HG03064 (cell line): ENCODE data around the gene NF1.
"Not testable (repeated sequence)": the region's sequence is repeated elsewhere in the genome, so short reads cannot be mapped to it uniquely, and the experiment has no call there.

ENCODE experiments used
- ATAC-seq: cut with Tn5 transposase; IDR thresholded peaks from one replicate; pipeline ENCODE4 v1.9.1; 2021; ENCODE audit warnings: low read depth; ENCODE audit not compliant: unreplicated experiment

NF1 gene

DNA sequence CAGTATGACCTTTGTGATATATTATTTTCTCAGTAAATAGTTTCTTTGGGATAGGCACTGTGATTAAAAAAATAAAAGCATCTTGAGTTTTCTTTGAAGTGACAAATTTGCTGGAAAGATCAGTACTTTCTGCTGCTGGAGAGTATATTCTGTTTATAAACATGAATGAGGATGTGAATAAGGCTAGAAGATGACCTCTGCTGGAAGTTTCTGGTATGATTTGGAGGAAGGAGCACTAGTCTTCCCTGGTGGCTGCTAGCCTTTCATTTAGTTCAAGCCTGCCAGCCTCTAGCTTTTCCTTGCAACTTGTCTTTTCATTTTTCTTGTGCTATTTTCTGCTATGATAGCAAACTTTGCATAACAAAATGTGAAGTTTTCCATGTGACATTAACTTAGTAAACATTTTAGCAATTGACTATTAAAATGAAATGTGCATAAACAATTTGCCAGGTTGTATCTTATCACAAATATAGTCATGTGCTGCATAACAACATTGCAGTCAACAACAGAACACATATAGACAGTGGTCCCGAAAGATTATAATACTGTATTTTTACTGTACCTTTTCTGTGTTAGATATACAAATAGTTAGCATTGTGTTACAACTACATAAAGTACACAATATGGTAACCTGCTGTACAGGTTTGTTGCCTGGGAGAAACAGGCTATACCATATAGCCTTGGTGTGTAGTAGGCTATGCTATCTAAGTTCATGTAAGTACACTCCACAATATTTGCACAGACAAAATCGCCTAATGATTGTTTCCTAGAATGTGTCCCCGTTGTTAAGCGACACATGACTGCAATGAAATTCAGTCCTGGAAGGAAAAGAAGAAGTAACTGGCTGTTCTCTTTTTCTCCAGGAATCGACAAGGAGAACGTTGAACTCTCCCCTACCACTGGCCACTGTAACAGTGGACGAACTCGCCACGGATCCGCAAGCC, 278.6 kb downstream of the NF1 start:
- ATAC-seq: no peak

DNA sequence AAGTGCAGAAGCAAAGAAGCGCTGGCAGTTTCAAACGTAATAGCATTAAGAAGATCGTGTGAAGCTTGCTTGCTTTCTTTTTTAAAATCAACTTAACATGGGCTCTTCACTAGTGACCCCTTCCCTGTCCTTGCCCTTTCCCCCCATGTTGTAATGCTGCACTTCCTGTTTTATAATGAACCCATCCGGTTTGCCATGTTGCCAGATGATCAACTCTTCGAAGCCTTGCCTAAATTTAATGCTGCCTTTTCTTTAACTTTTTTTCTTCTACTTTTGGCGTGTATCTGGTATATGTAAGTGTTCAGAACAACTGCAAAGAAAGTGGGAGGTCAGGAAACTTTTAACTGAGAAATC, 279.3 kb downstream of the NF1 start:
- no peak for ATAC-seq

DNA sequence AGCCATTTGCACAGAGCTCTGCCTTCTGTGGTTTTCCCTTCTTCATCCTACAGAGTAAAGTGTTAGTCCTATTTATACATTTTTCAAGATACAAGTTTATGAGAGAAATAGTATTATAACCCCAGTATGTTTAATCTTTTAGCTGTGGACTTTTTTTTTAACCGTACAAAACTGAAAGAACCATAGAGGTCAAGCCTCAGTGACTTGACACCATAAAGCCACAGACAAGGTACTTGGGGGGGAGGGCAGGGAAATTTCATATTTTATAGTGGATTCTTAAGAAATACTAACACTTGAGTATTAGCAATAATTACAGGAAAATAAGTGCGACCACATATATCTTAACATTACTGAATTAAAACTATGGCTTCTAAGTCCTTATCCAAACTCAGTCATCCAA, 279.7 kb downstream of the NF1 start:
- no peak for ATAC-seq

DNA sequence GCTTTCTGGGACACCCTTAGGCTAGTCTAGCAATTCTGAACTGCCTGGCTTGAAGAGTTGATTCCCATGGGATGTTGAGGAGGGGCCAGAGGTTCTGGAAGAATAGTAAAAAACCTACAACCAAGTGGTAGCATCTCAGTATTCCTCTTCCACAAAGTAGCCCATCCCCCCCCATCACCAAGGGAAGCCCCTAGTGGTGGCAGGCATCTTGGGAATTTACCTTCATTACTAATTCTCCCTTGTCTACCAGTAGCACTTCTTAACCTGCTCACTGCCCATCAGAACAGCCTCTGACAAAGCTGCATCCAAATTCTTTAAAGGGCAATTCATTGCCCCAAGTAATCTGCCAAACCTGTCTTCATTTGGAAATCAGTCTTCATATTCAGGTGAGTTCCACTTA, 283.9 kb downstream of the NF1 start:
- ATAC-seq: no peak

DNA sequence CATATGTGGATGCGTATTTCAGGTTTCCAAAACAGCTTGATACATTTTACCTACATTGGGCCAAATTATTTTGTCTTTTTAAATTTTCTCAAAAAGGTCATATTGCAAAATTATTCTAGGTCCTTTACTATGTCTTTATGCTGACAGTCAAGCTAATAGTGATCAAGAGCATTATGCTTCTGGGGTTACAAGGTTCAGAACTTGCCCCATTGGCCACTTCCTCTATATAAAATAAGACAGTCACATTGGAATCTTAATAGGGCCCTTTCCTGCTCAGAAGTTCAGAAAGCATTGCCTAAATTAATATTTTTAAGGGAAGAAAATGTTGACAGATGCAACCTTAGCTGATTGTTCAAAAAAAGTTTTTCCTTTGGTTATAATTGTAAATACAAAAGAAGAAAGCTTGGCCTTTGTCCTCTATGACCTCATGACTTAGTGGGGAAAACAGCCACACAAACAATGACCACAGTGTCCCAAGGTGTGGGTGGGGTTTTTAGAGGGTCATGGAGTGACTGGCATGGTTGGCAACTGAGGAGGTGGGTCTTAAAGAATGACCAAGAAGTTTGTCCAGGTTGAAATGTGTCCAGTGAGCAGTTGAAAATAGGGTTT, 284.9 kb downstream of the NF1 start:
- ATAC-seq: no peak

DNA sequence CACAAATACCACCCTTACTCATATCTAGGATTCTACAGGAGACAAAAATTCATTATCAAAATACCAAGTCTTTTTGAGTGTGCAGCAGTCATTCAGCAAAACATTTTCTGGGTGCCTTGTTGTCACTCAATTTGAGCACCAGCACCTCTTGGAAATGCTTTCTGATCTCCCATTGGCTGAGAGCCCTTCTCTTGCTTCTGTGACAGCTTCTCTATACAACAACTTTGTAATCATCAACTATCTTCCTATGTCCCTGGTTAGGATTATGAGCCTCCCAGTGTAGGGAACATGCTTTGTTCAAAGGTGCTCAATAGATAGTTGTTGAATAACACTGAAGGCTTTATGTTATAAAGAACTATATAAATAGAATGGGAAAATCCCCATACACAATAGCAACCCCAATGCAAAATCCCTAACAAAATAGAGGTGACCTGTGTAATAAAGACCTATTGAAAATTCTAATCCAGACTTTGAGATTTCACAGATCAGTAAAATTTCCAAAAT, 286.4 kb downstream of the NF1 start:
- ATAC-seq: no peak

DNA sequence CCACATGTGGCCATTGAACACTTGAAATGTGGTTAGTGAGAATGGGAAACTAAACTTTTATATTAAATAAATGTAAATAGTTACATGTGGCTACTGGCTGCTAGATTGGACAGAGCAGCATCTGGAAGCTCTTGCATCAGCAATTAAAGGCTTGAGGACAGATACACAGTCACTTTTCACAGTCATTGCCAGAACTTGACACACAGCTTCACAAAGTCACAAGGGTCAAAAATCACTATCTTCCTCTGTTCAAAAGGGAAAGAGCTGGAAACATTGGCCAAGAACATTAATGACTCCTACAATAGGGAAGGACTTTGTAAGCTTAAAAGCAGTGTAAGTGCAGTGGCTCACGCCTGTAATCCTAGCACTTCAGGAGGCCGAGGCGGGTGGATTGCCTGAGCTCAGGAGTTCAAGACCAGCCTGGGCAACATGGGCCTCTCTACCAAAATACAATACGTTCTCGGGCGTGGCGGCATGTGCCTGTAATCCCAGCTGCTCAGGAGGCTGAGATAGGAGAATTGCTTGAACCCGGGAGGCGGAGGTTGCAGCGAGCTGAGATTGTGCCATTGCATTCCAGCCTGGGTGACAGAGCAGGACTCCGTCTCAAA, 288.0 kb downstream of the NF1 start:
- ATAC-seq: not testable (repeated sequence)

DNA sequence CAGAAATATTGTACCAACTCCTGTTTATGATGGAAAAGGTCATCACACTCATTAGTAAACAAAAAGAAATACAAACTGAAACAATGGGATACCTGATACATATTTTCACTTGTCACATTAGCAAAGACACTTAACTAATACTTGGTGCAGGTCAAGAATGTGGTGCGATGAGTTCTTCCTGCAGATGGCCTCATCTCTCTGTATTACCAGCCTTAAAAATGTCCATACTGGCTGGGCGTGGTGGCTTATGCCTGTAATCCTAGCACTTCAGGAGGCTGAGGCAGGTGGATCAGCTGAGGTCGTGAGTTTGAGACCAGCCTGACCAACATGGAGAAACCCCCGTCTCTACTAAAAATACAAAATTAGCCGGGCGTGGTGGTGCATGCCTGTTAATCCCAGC, 288.7 kb downstream of the NF1 start:
- ATAC-seq: not testable (repeated sequence)

DNA sequence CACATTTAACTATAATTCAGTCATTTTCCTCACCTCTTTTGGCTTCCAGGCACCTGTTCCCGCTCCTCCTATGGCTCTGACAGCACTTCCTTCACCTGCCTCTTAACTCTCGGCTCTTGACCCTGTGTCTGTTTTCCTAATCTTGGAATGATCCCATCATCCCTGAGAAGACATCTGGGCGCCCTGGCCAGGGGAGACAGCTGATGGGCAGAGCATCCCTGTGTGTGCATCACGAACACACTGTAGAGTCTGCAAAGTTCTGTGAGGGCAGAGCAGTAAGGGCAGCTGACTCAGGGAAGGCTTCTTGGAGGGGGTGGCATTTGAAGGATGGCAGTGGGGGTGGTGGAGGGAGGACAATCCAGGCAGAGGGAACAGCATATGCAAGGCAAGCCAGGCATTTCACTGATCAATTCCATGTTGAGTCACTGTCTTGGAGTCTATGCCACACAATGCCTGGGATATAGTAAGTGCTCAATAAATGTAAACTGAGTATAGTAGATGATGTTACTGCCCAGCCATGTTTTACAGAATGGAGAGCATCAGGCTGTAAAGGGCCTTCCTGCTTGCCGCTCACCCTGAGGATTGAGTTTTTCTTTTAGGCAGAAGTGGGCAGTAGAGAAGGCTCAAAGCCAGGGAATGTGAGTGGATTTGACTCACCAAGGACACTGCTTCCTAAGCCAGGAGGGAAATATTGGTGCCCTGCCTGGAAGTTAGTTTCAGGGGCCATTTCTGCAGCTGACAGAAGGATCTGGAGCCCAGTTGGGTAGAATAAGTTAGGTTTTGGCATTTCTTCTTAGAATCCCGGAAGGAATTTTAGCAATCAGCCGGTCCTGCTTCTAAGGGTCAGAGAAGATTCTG, 290.9 kb downstream of the NF1 start:
- ATAC-seq: no peak

DNA sequence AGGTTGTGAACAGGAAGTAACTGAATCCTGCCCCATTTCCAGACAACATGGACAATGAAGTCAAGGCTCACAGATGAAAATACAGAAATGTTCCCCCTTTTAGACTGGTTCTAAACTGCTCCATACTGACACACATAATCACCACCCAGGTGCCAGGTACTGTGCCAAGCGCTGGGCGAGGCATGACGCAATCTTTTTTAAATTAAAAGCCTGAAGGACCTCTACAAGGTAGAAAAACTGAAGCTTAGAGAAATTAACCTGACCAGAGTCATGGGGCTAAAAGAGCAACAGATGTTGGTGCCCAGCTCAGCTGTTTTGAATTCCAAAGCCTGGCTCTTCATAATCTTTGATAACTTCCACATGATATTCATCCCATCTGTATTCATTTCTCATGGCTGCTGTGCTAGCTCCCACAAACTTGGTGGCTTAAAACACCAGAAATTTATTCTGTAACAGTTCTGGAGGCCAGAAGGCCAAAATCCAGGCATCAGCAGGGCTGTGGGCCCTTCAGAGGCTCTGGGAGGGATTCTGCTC, 291.8 kb downstream of the NF1 start:
- no peak for ATAC-seq

DNA sequence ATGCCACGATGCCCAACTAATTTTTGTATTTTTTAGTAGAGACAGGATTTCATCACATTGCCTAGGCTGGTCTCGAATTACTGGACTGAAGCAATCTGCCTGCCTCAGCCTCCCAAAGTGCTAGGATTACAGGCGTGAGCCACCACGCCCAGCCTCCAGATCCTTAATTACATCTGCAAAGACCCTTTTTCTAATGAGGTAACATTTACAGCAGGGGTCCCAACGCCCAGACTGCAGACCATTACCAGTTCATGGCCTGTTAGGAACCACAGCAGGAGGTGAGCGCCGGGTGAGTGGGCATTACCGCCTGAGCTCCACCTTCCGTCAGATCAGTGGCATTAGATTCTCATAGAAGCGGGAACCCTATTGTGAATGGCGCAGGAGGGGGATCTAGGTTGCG, 292.7 kb downstream of the NF1 start:
- ATAC-seq: no peak

DNA sequence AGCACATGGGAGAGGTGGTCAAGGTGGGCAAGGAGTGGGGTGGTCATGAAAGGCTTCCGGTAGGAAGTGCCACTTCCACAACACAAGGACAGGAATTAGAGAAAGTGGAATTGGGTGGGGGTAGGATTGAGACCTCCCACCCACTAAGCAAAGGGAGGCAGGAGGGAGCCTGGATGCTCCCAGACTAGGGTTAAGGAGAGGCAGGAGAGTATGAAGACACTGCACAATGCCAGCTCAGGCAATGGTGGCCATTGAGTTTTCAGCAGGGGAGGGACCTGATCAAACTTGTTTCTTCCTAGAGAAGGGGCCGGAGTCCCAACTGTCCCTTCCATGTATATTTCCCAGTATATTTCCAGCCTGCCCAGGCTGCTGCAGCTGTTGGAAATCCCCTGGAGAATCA, 293.6 kb downstream of the NF1 start:
- ATAC-seq: no peak

DNA sequence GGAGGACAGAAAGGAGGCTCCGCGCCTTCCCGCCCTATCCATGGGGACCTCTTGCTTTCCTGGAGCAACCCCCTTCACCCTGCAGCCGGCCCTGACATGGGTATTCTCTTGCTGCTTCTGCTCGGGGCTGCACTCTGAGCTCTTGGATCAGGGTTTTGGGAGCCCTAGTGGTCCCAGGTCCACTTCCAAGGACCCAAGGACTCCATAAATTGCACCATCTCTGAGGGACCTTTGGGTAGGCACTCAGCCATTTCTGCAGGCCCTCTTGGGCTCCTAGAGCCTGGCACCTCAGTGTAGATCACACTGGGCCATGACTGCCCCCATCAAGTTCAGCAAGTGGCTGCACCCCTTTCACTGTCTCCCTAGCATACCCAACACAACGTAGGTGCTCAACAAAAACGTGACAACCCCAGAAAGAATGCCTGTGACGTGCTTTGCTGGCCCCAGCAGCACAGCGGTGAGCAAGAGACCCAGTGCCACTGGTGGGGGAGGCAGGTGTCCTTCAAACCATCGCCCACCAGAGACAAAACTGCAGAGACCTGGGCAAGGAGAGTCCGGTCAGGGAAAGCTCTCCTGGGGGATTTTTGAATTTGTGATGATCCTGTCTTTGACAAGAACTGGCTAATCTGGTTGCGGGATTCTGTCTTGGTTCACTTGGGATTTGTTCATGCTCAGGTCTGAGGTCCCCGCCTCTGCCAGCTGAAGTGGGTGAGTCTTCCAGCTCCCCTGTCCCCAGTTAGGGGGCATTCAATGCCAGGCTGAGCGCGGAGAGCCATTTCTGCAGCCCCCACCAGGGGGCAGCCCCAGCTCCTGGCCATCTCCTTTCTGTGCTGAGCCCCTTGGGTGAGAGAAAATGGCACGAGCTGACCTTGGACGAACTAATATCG, 294.2 kb downstream of the NF1 start:
- ATAC-seq: no peak

DNA sequence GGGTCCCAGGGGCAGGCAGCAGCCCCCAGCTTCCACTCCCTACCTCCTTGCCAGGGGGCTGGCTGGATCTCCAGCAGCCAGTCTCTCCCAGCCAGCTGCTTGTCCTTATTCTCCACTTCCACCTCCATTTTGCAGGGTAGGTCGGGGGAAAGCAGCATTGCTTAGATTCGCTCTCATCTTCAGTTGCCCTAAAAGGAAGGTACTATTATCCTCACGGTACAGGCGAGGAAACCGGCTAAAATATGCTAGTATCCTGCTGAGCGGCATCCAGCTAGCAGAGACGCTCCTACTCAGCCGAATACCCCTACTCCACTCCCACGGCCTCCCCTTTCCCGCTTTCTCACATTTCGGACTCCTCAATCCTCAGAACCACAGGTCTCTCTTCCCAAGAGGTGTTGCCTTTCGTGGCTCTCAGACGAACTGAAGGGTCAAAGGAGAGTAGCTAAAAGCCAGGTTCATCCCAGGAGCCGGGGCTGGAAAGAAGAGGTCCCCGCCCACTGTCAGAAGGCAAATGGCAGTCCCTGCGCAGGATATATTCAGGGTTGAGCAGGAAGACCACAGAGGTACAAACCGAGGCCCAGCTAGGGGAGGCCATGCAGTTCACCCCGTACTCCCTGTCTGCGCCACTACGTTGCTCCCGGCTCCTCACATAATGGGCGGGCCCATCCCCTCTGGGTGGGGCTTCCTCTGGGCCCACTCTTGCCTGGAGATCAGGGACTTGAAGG, 295.0 kb downstream of the NF1 start:
- ATAC-seq: no peak

DNA sequence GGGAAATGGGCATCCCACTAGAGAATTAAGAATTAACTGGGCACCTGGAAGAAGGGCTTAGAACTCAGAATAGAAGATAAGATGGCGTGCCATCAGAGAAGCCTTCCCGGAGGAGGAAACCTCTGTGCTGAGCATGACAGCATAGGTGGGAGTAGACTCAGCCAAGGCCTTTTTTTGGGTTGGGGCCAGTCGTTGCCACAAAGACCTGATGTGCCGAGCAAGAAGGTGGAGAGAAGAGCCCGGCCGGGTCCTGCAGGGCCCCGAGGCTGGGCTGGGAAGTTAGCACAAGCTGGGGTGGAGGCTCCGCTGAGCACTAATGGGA, 295.6 kb downstream of the NF1 start:
- ATAC-seq: no peak

DNA sequence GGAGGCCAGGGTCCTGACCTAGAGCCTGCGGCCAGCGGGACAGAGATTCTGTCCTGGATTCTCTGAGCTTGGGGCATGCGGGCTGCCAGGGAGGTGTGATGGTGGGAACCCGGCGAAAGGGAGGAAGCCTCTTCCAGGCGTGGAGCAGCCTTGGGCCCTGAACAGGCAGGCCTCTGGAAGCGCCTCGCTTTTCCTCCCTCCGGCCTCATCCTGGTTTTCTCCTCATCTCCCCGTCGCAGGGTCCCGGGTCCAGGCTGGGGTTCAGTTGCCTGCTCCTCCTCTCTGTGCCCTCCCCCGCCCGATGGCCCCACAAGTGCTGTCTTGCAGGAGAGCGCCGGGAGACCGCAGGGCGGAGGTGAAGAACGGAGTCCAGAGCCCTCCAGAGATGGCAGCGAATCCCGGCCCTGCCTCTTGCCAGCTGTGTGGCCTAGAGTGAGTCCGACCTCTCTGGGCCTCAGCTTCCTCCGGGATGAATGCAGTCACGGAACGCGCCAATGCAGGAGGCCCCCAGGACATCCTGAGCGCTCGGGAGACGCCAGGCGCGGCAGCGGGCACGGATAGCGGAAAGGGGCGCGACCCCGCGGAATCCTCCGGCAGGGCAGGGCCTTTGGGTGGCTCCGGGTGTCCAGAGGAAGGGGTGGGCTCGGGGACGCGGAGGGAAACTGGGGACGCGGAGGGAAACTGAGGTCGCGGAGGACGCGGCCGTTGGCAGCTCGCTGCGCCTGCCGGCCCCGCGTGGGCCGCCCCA, 296.1 kb downstream of the NF1 start:
- no peak for ATAC-seq

DNA sequence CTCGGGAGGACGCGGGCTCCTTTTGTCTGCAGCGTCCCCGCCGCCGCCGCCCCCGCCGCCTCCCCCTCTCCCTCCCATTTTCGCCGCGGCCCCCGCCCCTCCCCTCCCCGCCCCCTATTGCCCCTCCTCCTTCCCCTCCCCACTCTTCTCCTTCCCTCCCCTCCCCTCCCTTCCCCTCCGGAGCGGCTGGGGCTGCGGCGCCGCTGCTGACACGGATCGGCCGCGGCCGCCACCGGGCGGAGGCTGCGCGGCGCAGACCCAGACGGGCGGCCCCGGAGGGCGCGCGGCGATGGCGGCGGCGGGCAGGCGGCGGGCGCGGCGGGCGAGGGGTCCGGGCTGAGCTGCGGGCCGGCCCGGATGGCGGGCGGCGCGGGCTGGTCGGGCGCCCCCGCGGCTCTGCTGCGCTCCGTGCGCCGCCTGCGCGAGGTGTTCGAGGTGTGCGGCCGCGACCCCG, 296.7 kb downstream of the NF1 start, which contains the start of gene RAB11FIP4:
RAB11FIP4 (plus strand) TSS at position 180 of the 454 bp plus-strand sequence; CDS start at position 358, 178 bp downstream.
- no peak for ATAC-seq
